BE2C (cell line): ENCODE results near the gene TENM4.
A peak's percentile ranks its signal among the peaks of the same experiment; 100 is the strongest.

ENCODE experiments used
- DNase-seq: peaks from one replicate; pipeline ENCODE4 v3.0.0-alpha.2; 2020
- H3K27me3 ChIP-seq: fragments of 250-450 bp; sonication (Bioruptor Pico); 2 replicates; pipeline ENCODE4 v1.5.1; 2020; ENCODE audit warnings: mild to moderate bottlenecking
- H3K36me3 ChIP-seq: fragments of 250-450 bp; sonication (Bioruptor Pico); 2 replicates; pipeline ENCODE4 v1.5.1; 2020; ENCODE audit warnings: mild to moderate bottlenecking
- H3K4me1 ChIP-seq: fragments of 250-450 bp; sonication (Bioruptor Pico); 2 replicates; pipeline ENCODE4 v1.5.1; 2020
- H3K4me3 ChIP-seq: 2 replicates; pipeline ENCODE4 v1.5.1; 2011; ENCODE audit warnings: low read depth, low read length
- H3K9me3 ChIP-seq: fragments of 250-450 bp; sonication (Bioruptor Pico); 2 replicates; pipeline ENCODE4 v1.5.1; 2020
- TF ChIP-seq, protein P1 (sequence below): IDR thresholded peaks from 2 replicates; pipeline ENCODE4 v1.5.1; 2012; ENCODE audit warnings: mild to moderate bottlenecking, low read depth, low read length

TENM4 gene

GRCh38 chr11:78835646-78836045, 605.2 kb downstream of the TENM4 start:
- Histone ChIP-seq H3K9me3 (no peaks in the 10 kb centered on the region), H3K27me3 (no peaks in the 10 kb centered on the region), H3K4me3 (no peak overlapping the region), H3K4me1 (peaks cover 9% of the 10 kb centered on the region), H3K36me3 (peaks cover 4% of the 10 kb centered on the region)
- no peak for DNase-seq
- TF ChIP-seq, protein P1, sequence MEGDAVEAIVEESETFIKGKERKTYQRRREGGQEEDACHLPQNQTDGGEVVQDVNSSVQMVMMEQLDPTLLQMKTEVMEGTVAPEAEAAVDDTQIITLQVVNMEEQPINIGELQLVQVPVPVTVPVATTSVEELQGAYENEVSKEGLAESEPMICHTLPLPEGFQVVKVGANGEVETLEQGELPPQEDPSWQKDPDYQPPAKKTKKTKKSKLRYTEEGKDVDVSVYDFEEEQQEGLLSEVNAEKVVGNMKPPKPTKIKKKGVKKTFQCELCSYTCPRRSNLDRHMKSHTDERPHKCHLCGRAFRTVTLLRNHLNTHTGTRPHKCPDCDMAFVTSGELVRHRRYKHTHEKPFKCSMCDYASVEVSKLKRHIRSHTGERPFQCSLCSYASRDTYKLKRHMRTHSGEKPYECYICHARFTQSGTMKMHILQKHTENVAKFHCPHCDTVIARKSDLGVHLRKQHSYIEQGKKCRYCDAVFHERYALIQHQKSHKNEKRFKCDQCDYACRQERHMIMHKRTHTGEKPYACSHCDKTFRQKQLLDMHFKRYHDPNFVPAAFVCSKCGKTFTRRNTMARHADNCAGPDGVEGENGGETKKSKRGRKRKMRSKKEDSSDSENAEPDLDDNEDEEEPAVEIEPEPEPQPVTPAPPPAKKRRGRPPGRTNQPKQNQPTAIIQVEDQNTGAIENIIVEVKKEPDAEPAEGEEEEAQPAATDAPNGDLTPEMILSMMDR, result no peak

DNA sequence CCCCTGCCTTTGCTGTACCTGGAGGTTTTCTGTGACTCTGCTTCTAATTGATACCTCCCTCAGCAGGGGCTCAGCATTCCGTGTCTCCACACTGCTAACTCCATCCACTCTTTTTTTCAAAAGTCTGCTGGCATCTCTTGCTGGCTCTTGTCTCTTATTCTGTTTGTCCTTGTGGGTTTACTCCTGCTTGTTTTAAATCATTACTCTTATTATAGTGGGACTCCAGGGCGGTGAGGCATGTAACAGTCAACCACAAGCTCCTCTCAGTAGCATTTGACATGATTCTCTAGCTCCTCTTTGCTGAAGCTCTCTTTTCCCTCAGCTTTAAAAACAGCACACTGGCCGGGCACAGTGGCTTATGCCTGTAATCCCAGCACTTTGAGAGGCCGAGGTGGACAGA, 605.9 kb downstream of the TENM4 start:
- Histone ChIP-seq H3K9me3 (no peaks in the 10 kb centered on the region), H3K4me1 (peaks cover 4% of the 10 kb centered on the region), H3K4me3 (no peak overlapping the region), H3K27me3 (no peaks in the 10 kb centered on the region), H3K36me3 (peaks cover 4% of the 10 kb centered on the region)
- DNase-seq, result no peak
- TF ChIP-seq, protein P1, result no peak

DNA sequence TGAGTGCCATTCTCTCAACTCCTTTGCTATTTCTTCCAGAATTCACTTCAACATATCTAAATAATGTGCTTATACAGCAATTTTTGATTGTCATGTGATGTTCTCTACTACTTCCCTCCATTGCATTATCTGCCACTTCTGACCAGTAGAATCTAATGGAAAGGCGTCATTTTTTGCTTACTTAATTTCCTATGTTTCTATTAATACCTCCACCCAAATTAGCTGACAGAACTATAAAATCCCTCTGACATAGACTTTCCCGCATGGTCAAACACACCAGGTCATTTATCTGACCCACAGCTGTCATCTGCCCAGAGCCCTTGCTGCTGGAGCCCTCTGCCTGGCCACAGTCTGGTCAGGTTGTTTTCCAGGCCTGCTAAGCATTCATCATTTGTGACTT, 607.6 kb downstream of the TENM4 start:
- no peak for DNase-seq
- H3K9me3 ChIP-seq, result no peaks in the 10 kb centered on the region
- peaks cover 9% of the 10 kb centered on the region for H3K36me3 ChIP-seq
- TF ChIP-seq, protein P1, result no peak
- H3K27me3 ChIP-seq, result no peaks in the 10 kb centered on the region
- no peak overlapping the region for H3K4me3 ChIP-seq
- peaks cover 8% of the 10 kb centered on the region for H3K4me1 ChIP-seq

DNA sequence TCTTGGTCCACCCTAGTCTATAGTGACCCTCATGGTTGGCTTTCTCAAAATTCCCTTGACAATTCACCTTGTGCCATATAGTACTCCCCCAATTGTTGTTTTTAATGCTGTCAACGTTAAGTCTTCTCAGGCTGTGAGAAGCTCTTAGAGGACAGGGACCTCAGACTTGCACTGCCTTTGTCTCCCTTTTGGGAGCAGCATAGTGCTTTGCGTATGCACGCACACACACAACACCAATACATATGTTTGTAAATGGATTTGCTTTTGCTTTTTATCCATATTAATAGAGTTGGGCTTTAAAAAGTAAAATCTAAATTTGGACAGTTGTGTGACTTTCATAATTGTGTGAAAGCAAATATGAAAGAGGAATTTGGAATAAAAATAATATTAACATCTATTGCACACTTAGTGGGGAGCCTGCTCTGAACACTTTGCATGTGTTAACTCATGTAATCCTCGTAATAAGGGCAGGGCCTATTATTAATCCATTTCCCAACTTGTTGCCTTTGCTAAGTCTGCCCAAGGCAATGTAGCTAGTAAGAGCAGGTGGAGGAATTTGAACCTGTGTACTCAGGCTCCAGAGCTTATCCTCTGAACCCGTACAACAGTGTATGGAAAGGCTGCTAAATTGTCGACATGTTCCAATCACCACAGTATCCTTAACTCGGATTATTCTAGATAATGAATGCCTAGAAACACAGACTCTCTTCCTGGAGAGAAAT, 608.4 kb downstream of the TENM4 start:
- Histone ChIP-seq H3K4me3 (no peak overlapping the region), H3K4me1 (peaks cover 8% of the 10 kb centered on the region), H3K27me3 (no peaks in the 10 kb centered on the region), H3K36me3 (peaks cover 9% of the 10 kb centered on the region), H3K9me3 (no peaks in the 10 kb centered on the region)
- DNase-seq, result no peak
- TF ChIP-seq, protein P1, result peak; percentile 48

GRCh38 chr11:78831571-78831970, 609.3 kb downstream of the TENM4 start:
- H3K27me3 ChIP-seq, result no peaks in the 10 kb centered on the region
- H3K4me1 ChIP-seq, result peaks cover 8% of the 10 kb centered on the region
- no peak overlapping the region for H3K4me3 ChIP-seq
- no peaks in the 10 kb centered on the region for H3K9me3 ChIP-seq
- H3K36me3 ChIP-seq, result peaks cover 9% of the 10 kb centered on the region
- no peak for DNase-seq
- TF ChIP-seq, protein P1, result no peak

GRCh38 chr11:78830277-78830819, 610.5 kb downstream of the TENM4 start:
- TF ChIP-seq, protein P1, result no peak
- H3K4me3 ChIP-seq, result no peak overlapping the region
- no peaks in the 10 kb centered on the region for H3K27me3 ChIP-seq
- peaks cover 9% of the 10 kb centered on the region for H3K36me3 ChIP-seq
- H3K4me1 ChIP-seq, result peaks cover 8% of the 10 kb centered on the region
- DNase-seq, result no peak
- H3K9me3 ChIP-seq, result no peaks in the 10 kb centered on the region
